ENCODE data around the gene PGRMC2. TPM values are rescaled to one million over a fixed set of nuclear protein-coding genes. Genes with fewer than 3 reads are reported as not detected.

The PGRMC2 gene
- total and polyA plus RNA-seq, 4 donors = 28.9 to 44.3 (median 32.1) TPM

DNA sequence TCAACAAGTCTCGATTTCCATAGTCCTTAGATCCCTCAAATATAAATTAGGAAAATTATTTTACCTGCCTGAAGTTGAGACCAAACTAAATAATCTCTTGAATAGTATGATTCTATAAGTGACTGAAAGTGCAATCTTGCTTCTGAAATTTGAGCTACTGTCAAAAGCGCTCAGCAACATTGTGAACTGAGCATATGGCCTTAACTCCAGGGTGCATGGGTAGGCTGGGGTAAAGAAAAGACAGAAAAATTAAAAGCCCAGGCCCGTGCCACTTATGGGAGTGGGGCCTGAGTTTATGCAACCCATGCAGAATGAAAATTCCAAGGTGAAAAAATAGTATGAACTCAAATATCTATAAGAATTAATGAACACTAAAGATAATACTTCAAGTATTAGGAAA is 9.8 kb downstream of the PGRMC2 start:
- Histone ChIP-seq H3K4me1 (ENCODE audit: control insufficient read depth in 4 of 4, insufficient read depth in 4 of 4, low read length in 3 of 4) (peaks cover 0 to 28% (median 13%) of the 10 kb centered on the region in 4 donors), H3K4me3 (ENCODE audit: low read depth in 1 of 3, low read length in 3 of 3) (no peak overlapping the region), H3K9me3 (ENCODE audit: control insufficient read depth in 4 of 4, low read length in 3 of 4) (no peaks in the 10 kb centered on the region), H3K27me3 (ENCODE audit: control insufficient read depth in 4 of 4, insufficient read depth in 4 of 4, low read length in 3 of 4) (no peaks in the 10 kb centered on the region), H3K36me3 (ENCODE audit: control insufficient read depth in 4 of 4, insufficient read depth in 3 of 4, low read depth in 1 of 4, low read length in 3 of 4) (peaks cover 0 to 2% (median 0%) of the 10 kb centered on the region in 4 donors), H3K27ac (ENCODE audit: low read depth in 1 of 2, low read length in 2 of 2) (no peak overlapping the region), H3K9ac (ENCODE audit: low read depth in 1 of 2, low read length in 2 of 2) (no peak overlapping the region)
- no peak for DNase-seq (ENCODE audit: low spot score)
- 98% methylated on average over 3 of the region's 3 CpGs for WGBS
- no peak for TF ChIP-seq NR2F2 (IDR thresholded peaks at IDR 0.05)

DNA sequence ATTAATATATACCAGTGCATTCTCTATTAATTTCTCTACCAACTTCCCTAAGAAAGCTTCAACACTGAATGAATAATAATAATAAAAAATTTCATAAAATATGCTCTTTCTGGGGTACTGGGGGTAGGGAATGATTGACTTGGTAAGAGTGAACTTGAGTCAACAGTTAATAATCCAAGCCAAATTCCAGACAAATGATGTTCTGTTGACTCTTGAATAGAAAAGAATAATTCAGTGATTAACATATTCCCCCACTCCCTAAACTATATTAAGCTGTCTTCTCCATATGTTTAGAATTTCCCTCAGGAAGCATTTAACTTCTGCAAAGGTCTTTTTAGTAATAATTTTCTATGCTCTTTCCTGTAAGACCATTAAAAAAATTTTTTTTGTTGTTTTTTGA is 12.3 kb downstream of the PGRMC2 start:
- Histone ChIP-seq H3K36me3 (ENCODE audit: control insufficient read depth in 4 of 4, insufficient read depth in 3 of 4, low read depth in 1 of 4, low read length in 3 of 4) (peaks cover 2 to 13% (median 8%) of the 10 kb centered on the region in 4 donors), H3K4me1 (ENCODE audit: control insufficient read depth in 4 of 4, insufficient read depth in 4 of 4, low read length in 3 of 4) (peaks cover 0 to 11% (median 4%) of the 10 kb centered on the region in 4 donors), H3K27me3 (ENCODE audit: control insufficient read depth in 4 of 4, insufficient read depth in 4 of 4, low read length in 3 of 4) (no peaks in the 10 kb centered on the region), H3K4me3 (ENCODE audit: low read depth in 1 of 3, low read length in 3 of 3) (no peak overlapping the region), H3K9ac (ENCODE audit: low read depth in 1 of 2, low read length in 2 of 2) (no peak overlapping the region), H3K9me3 (ENCODE audit: control insufficient read depth in 4 of 4, low read length in 3 of 4) (no peaks in the 10 kb centered on the region), H3K27ac (ENCODE audit: low read depth in 1 of 2, low read length in 2 of 2) (no peak overlapping the region)
- no peak for DNase-seq (ENCODE audit: low spot score)
- TF ChIP-seq RAD21 (IDR thresholded peaks at IDR 0.05) (no peak), YY1 (IDR thresholded peaks at IDR 0.05) (no peak), FOXA1 (IDR thresholded peaks at IDR 0.05) (no peak), GABPA (IDR thresholded peaks at IDR 0.05 in 1 of 2, conservative IDR thresholded peaks at IDR 0.05 in 1 of 2) (no peak), RXRA (IDR thresholded peaks at IDR 0.05) (no peak), HNF4G (IDR thresholded peaks at IDR 0.05) (no peak), HNF4A (conservative IDR thresholded peaks at IDR 0.05) (no peak), FOXA2 (IDR thresholded peaks at IDR 0.05) (no peak), EGR1 (IDR thresholded peaks at IDR 0.05; ENCODE audit: low read depth in 2 of 2) (no peak), JUND (IDR thresholded peaks at IDR 0.05) (no peak), SP1 (IDR thresholded peaks at IDR 0.05) (no peak), TAF1 (conservative IDR thresholded peaks at IDR 0.05) (no peak), NR2F2 (IDR thresholded peaks at IDR 0.05) (no peak)
- TF ChIP-seq, protein P1, sequence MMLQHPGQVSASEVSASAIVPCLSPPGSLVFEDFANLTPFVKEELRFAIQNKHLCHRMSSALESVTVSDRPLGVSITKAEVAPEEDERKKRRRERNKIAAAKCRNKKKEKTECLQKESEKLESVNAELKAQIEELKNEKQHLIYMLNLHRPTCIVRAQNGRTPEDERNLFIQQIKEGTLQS (IDR thresholded peaks at IDR 0.05) = no peak
- TF ChIP-seq, protein P2, sequence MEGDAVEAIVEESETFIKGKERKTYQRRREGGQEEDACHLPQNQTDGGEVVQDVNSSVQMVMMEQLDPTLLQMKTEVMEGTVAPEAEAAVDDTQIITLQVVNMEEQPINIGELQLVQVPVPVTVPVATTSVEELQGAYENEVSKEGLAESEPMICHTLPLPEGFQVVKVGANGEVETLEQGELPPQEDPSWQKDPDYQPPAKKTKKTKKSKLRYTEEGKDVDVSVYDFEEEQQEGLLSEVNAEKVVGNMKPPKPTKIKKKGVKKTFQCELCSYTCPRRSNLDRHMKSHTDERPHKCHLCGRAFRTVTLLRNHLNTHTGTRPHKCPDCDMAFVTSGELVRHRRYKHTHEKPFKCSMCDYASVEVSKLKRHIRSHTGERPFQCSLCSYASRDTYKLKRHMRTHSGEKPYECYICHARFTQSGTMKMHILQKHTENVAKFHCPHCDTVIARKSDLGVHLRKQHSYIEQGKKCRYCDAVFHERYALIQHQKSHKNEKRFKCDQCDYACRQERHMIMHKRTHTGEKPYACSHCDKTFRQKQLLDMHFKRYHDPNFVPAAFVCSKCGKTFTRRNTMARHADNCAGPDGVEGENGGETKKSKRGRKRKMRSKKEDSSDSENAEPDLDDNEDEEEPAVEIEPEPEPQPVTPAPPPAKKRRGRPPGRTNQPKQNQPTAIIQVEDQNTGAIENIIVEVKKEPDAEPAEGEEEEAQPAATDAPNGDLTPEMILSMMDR (IDR thresholded peaks at IDR 0.05; ENCODE audit: low read depth, low read length, missing input control) = no peak
- TF ChIP-seq, protein P3, sequence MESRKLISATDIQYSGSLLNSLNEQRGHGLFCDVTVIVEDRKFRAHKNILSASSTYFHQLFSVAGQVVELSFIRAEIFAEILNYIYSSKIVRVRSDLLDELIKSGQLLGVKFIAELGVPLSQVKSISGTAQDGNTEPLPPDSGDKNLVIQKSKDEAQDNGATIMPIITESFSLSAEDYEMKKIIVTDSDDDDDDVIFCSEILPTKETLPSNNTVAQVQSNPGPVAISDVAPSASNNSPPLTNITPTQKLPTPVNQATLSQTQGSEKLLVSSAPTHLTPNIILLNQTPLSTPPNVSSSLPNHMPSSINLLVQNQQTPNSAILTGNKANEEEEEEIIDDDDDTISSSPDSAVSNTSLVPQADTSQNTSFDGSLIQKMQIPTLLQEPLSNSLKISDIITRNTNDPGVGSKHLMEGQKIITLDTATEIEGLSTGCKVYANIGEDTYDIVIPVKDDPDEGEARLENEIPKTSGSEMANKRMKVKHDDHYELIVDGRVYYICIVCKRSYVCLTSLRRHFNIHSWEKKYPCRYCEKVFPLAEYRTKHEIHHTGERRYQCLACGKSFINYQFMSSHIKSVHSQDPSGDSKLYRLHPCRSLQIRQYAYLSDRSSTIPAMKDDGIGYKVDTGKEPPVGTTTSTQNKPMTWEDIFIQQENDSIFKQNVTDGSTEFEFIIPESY (IDR thresholded peaks at IDR 0.05) = no peak
- TF ChIP-seq, protein P4, sequence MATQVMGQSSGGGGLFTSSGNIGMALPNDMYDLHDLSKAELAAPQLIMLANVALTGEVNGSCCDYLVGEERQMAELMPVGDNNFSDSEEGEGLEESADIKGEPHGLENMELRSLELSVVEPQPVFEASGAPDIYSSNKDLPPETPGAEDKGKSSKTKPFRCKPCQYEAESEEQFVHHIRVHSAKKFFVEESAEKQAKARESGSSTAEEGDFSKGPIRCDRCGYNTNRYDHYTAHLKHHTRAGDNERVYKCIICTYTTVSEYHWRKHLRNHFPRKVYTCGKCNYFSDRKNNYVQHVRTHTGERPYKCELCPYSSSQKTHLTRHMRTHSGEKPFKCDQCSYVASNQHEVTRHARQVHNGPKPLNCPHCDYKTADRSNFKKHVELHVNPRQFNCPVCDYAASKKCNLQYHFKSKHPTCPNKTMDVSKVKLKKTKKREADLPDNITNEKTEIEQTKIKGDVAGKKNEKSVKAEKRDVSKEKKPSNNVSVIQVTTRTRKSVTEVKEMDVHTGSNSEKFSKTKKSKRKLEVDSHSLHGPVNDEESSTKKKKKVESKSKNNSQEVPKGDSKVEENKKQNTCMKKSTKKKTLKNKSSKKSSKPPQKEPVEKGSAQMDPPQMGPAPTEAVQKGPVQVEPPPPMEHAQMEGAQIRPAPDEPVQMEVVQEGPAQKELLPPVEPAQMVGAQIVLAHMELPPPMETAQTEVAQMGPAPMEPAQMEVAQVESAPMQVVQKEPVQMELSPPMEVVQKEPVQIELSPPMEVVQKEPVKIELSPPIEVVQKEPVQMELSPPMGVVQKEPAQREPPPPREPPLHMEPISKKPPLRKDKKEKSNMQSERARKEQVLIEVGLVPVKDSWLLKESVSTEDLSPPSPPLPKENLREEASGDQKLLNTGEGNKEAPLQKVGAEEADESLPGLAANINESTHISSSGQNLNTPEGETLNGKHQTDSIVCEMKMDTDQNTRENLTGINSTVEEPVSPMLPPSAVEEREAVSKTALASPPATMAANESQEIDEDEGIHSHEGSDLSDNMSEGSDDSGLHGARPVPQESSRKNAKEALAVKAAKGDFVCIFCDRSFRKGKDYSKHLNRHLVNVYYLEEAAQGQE (IDR thresholded peaks at IDR 0.05) = no peak
- TF ChIP-seq, protein P5, sequence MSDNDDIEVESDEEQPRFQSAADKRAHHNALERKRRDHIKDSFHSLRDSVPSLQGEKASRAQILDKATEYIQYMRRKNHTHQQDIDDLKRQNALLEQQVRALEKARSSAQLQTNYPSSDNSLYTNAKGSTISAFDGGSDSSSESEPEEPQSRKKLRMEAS (IDR thresholded peaks at IDR 0.05) = no peak
